H9 (cell line): ENCODE measurements around the gene ELANE. TPM values are rescaled to one million over a fixed set of nuclear protein-coding genes. Genes with fewer than 3 reads are reported as not detected.
A peak's percentile ranks its signal among the peaks of the same experiment; 100 is the strongest.

Experiments used
- DNase-seq: peaks from one replicate; pipeline ENCODE4 v3.0.0-alpha.2; 2017
- H2AFZ ChIP-seq: one replicate; pipeline ENCODE4 v1.6.1; 2013; ENCODE audit warnings: mild to moderate bottlenecking, low read length, control low read depth, moderate library complexity
- H2AK5ac ChIP-seq: 2 replicates; pipeline ENCODE4 v1.6.1; 2013; ENCODE audit warnings: low read length, control low read depth, mixed read lengths; ENCODE audit not compliant: insufficient read length
- H2BK120ac ChIP-seq: one replicate; pipeline ENCODE4 v1.6.1; 2013; ENCODE audit warnings: low read depth, mild to moderate bottlenecking, low read length, control low read depth, inconsistent platforms; ENCODE audit not compliant: poor library complexity, severe bottlenecking
- H2BK12ac ChIP-seq: 2 replicates; pipeline ENCODE4 v1.6.1; 2013; ENCODE audit warnings: low read length, control low read depth, mixed read lengths, low read depth; ENCODE audit not compliant: insufficient read length
- H2BK15ac ChIP-seq: 2 replicates; pipeline ENCODE4 v1.6.1; 2013; ENCODE audit warnings: low read depth, low read length, control low read depth
- H2BK20ac ChIP-seq: one replicate; pipeline ENCODE4 v1.6.1; 2013; ENCODE audit warnings: low read depth, mild to moderate bottlenecking, low read length, control low read depth, inconsistent platforms; ENCODE audit not compliant: poor library complexity, severe bottlenecking
- H2BK5ac ChIP-seq: 2 replicates; pipeline ENCODE4 v1.6.1; 2013; ENCODE audit warnings: low read length, control low read depth, mixed read lengths; ENCODE audit not compliant: insufficient read length
- H3K14ac ChIP-seq: 2 replicates; pipeline ENCODE4 v1.6.1; 2013; ENCODE audit warnings: low read length, control low read depth; ENCODE audit not compliant: insufficient read depth
- H3K18ac ChIP-seq: 2 replicates; pipeline ENCODE4 v1.6.1; 2013; ENCODE audit warnings: low read depth, mild to moderate bottlenecking, mixed read lengths, low read length, control low read depth; ENCODE audit not compliant: insufficient read length
- H3K23ac ChIP-seq: 2 replicates; pipeline ENCODE4 v1.6.1; 2013; ENCODE audit warnings: low read length, control low read depth, mixed read lengths, low read depth; ENCODE audit not compliant: insufficient read length
- H3K23me2 ChIP-seq: 2 replicates; pipeline ENCODE4 v1.6.1; 2013; ENCODE audit warnings: low read depth, mild to moderate bottlenecking, mixed read lengths, low read length, control low read depth; ENCODE audit not compliant: insufficient read length, poor library complexity, severe bottlenecking
- H3K27ac ChIP-seq: 2 replicates; pipeline ENCODE4 v1.5.1; 2013; ENCODE audit warnings: low read length, control low read depth, mixed read lengths, low read depth; ENCODE audit not compliant: insufficient read length
- H3K27me3 ChIP-seq: 2 replicates; pipeline ENCODE4 v1.6.1; 2013; ENCODE audit warnings: low read length, control low read depth, inconsistent platforms; ENCODE audit not compliant: insufficient read depth
- H3K4ac ChIP-seq: 2 replicates; pipeline ENCODE4 v1.6.1; 2013; ENCODE audit warnings: low read depth, mild to moderate bottlenecking, control low read depth, inconsistent platforms, low read length, moderate library complexity
- H3K4me1 ChIP-seq: 2 replicates; pipeline ENCODE4 v1.6.1; 2013; ENCODE audit warnings: low read length, control low read depth, inconsistent platforms; ENCODE audit not compliant: insufficient read depth
- H3K4me2 ChIP-seq: 2 replicates; pipeline ENCODE4 v1.6.1; 2013; ENCODE audit warnings: low read length, control low read depth, mixed read lengths; ENCODE audit not compliant: insufficient read length, insufficient read depth
- H3K56ac ChIP-seq: 2 replicates; pipeline ENCODE4 v1.6.1; 2013; ENCODE audit warnings: low read depth, mild to moderate bottlenecking, mixed read lengths, low read length, control low read depth; ENCODE audit not compliant: insufficient read length
- H3K79me1 ChIP-seq: 2 replicates; pipeline ENCODE4 v1.6.1; 2013; ENCODE audit warnings: low read depth, mild to moderate bottlenecking, moderate library complexity, low read length, control low read depth, inconsistent platforms; ENCODE audit not compliant: insufficient read depth, poor library complexity, severe bottlenecking
- H3K79me2 ChIP-seq: 2 replicates; pipeline ENCODE4 v1.6.1; 2013; ENCODE audit warnings: low read length, control low read depth, inconsistent platforms; ENCODE audit not compliant: insufficient read depth
- H3K9ac ChIP-seq: 2 replicates; pipeline ENCODE4 v1.6.1; 2013; ENCODE audit warnings: low read length, control low read depth, mixed read lengths; ENCODE audit not compliant: insufficient read length; ENCODE audit errors: extremely low read depth
- H3K9me3 ChIP-seq: one replicate; pipeline ENCODE4 v1.6.1; 2013; ENCODE audit warnings: low read depth, low read length, inconsistent platforms; ENCODE audit not compliant: control insufficient read depth
- H3T11ph ChIP-seq: one replicate; pipeline ENCODE4 v1.6.1; 2013; ENCODE audit warnings: mild to moderate bottlenecking, low read length, control low read depth, inconsistent platforms
- H4K20me1 ChIP-seq: one replicate; pipeline ENCODE4 v1.6.1; 2013; ENCODE audit not compliant: control insufficient read depth, insufficient read length, insufficient read depth
- H4K5ac ChIP-seq: 2 replicates; pipeline ENCODE4 v1.6.1; 2013; ENCODE audit warnings: low read depth, mild to moderate bottlenecking, mixed read lengths, low read length, control low read depth; ENCODE audit not compliant: insufficient read length
- H4K8ac ChIP-seq: replicated peaks from 2 replicates; pipeline ENCODE4 v1.6.1; 2013; ENCODE audit warnings: low read length, control low read depth, mixed read lengths, low read depth; ENCODE audit not compliant: insufficient read length
- H4K91ac ChIP-seq: 2 replicates; pipeline ENCODE4 v1.6.1; 2013; ENCODE audit warnings: low read depth, mild to moderate bottlenecking, moderate library complexity, mixed read lengths, low read length, control low read depth; ENCODE audit not compliant: insufficient read length
- H3K27ac Mint-ChIP-seq, 3 experiments: 2 replicates in 2 of 3; 3 replicates in 1 of 3; pipeline ENCODE4 v1.8.0; 2020 to 2021; ENCODE audit warnings: mixed read lengths in 3 of 3, mild to moderate bottlenecking in 1 of 3, moderate library complexity in 1 of 3
- H3K27me3 Mint-ChIP-seq: 2 replicates; pipeline ENCODE4 v1.8.0; 2021; ENCODE audit warnings: low read depth, mild to moderate bottlenecking, moderate library complexity, mixed read lengths
- H3K36me3 Mint-ChIP-seq, 3 experiments: 2 replicates in 2 of 3; 3 replicates in 1 of 3; pipeline ENCODE4 v1.8.0; 2020 to 2021; ENCODE audit warnings: low read depth in 3 of 3, mixed read lengths in 3 of 3; ENCODE audit not compliant: insufficient read depth in 1 of 3
- H3K4me1 Mint-ChIP-seq, 2 experiments: 2 replicates each; pipeline ENCODE4 v1.8.0; 2020; ENCODE audit warnings: mixed read lengths in 2 of 2
- H3K4me3 Mint-ChIP-seq, 2 experiments: 2 replicates in 1 of 2; 3 replicates in 1 of 2; pipeline ENCODE4 v1.8.0; 2020 to 2021; ENCODE audit warnings: mild to moderate bottlenecking in 2 of 2, mixed read lengths in 2 of 2, moderate library complexity in 1 of 2
- H3K9me3 Mint-ChIP-seq, 2 experiments: 2 replicates in 1 of 2; 3 replicates in 1 of 2; pipeline ENCODE4 v1.8.0; 2020; ENCODE audit warnings: mild to moderate bottlenecking in 2 of 2, mixed read lengths in 2 of 2, moderate library complexity in 1 of 2
- WGBS: extraction: QIAGEN DNeasy Blood & Tissue Kit; methylation state at CpG from one replicate; pipeline ENCODE4 v1.1.7; 2013; ENCODE audit warnings: missing lambda C conversion rate, low lambda C conversion rate, mixed read lengths; ENCODE audit not compliant: insufficient read length; ENCODE audit errors: extremely low coverage; 5-methylcytosine and 5-hydroxymethylcytosine counted together
- total RNA-seq: library from RNA; stranded (reverse); gene quantifications from 2 replicates; pipeline ENCODE4 v1.2.1, GENCODE V29; 2021
- TF ChIP-seq, protein P1 (sequence below): fragments of 200-600 bp; sonication (generic); conservative IDR thresholded peaks from 3 replicates; pipeline ENCODE4 v1.8.0; 2021; ENCODE audit warnings: antibody characterized with exemption, mild to moderate bottlenecking

Gene ELANE
- total RNA-seq, 1 experiment from 2014 or later, result not detected

DNA sequence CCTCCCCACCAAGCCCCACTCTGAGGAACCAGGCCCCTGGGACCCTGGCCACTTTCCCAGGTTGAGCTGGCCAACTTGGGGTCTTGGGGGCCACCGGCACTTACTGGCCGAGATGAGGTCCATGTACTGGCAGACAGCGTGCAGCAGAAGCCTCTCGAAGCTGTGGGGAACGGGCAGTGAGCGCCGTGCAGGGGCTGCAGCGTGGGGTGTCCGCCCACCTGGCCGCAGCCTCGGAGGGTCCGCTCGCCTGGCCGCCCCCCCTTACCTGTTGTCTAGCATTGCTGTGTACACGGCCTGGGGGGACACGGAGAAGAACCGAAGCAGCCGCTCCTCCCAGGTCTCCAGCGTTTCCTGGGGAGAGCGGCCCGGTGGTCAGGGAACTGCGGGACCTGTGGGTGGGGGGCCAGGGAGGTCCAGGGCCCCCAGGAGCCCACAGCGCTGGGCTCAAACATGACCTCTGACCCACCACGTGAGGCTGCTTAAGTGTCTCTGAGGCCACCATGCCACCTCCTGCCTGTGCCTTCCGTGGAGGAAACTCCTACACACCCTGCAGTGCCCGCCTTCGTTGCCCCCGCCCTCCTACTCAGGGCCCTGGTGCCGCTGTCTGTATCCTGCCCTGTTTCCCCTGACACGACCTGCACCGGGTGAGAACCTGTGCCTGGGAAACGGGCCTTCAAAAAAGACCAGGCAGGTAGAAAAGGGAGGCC lies 47.4 kb downstream of the ELANE start:
- Mint-ChIP-seq H3K27me3 (no peaks in the 10 kb centered on the region; the same call in 1 of the 2 replicates), H3K9me3 (no peaks in the 10 kb centered on the region), H3K27ac (peak overlapping the region in 1 of 3 experiments; percentile 22; a peak in 1 of 7 replicates), H3K36me3 (peaks cover 2 to 28% (median 28%) of the 10 kb centered on the region in 3 experiments; a peak in 5 of 7 replicates), H3K4me1 (peaks cover 2 to 29% of the 10 kb centered on the region in 2 experiments; a peak in 3 of 4 replicates), H3K4me3 (no peak overlapping the region)
- no peak overlapping the region for H2BK120ac ChIP-seq
- no peak overlapping the region for H3K4ac ChIP-seq
- H2BK20ac ChIP-seq, result no peak overlapping the region
- no CpG with 5 or more reads among the region's 32 CpGs for WGBS
- H3T11ph ChIP-seq, result no peak overlapping the region
- no peak overlapping the region for H3K18ac ChIP-seq
- H2BK5ac ChIP-seq, result no peak overlapping the region
- H3K14ac ChIP-seq, result no peak overlapping the region
- H4K8ac ChIP-seq, result no peak overlapping the region
- H3K23me2 ChIP-seq, result no peaks in the 10 kb centered on the region
- H3K27me3 ChIP-seq, result no peaks in the 10 kb centered on the region
- TF ChIP-seq, protein P1, sequence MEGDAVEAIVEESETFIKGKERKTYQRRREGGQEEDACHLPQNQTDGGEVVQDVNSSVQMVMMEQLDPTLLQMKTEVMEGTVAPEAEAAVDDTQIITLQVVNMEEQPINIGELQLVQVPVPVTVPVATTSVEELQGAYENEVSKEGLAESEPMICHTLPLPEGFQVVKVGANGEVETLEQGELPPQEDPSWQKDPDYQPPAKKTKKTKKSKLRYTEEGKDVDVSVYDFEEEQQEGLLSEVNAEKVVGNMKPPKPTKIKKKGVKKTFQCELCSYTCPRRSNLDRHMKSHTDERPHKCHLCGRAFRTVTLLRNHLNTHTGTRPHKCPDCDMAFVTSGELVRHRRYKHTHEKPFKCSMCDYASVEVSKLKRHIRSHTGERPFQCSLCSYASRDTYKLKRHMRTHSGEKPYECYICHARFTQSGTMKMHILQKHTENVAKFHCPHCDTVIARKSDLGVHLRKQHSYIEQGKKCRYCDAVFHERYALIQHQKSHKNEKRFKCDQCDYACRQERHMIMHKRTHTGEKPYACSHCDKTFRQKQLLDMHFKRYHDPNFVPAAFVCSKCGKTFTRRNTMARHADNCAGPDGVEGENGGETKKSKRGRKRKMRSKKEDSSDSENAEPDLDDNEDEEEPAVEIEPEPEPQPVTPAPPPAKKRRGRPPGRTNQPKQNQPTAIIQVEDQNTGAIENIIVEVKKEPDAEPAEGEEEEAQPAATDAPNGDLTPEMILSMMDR, result no peak
- no peak for DNase-seq
- H2BK15ac ChIP-seq, result no peak overlapping the region
- H4K5ac ChIP-seq, result no peak overlapping the region
- no peaks in the 10 kb centered on the region for H4K20me1 ChIP-seq
- H2BK12ac ChIP-seq, result no peak overlapping the region
- H2AFZ ChIP-seq, result no peak overlapping the region
- no peaks in the 10 kb centered on the region; the same call in 1 of the 2 replicates for H3K4me1 ChIP-seq
- no peak overlapping the region for H4K91ac ChIP-seq
- no peaks in the 10 kb centered on the region for H3K9me3 ChIP-seq
- no peak overlapping the region for H3K56ac ChIP-seq
- H3K23ac ChIP-seq, result no peak overlapping the region
- H3K9ac ChIP-seq, result no peak overlapping the region
- H3K27ac ChIP-seq, result no peak overlapping the region
- H3K79me2 ChIP-seq, result peaks cover 3% of the 10 kb centered on the region; the same call in 1 of the 2 replicates
- peaks cover 4% of the 10 kb centered on the region for H3K79me1 ChIP-seq
- H2AK5ac ChIP-seq, result no peak overlapping the region
- no peak overlapping the region for H3K4me2 ChIP-seq
